Osteoblast (primary cell): ENCODE measurements around the gene SLCO6A1. TPM values are rescaled to one million over a fixed set of nuclear protein-coding genes. Genes with fewer than 3 reads are reported as not detected.

Experiments used
- DNase-seq: peaks from one replicate; pipeline ENCODE4 v3.0.0; 2011; ENCODE audit warnings: low spot score, mixed read lengths; ENCODE audit not compliant: insufficient read length; ENCODE audit errors: missing footprints
- H2AFZ ChIP-seq: 2 replicates; pipeline ENCODE4 v1.6.0; 2011; ENCODE audit warnings: mild to moderate bottlenecking, low read length
- H3K27ac ChIP-seq: 2 replicates; pipeline ENCODE4 v1.5.1; 2011; ENCODE audit warnings: mild to moderate bottlenecking, low read depth, low read length, moderate library complexity
- H3K27me3 ChIP-seq: 2 replicates; pipeline ENCODE4 v1.6.0; 2012; ENCODE audit warnings: mild to moderate bottlenecking, control low read depth, inconsistent platforms, low read length, moderate library complexity; ENCODE audit not compliant: insufficient read depth
- H3K36me3 ChIP-seq: 2 replicates; pipeline ENCODE4 v1.5.1; 2011; ENCODE audit warnings: mild to moderate bottlenecking, low read length, control low read depth, moderate library complexity; ENCODE audit not compliant: insufficient read depth
- H3K4me1 ChIP-seq: 2 replicates; pipeline ENCODE4 v1.5.1; 2011; ENCODE audit warnings: mild to moderate bottlenecking, low read length, control low read depth, moderate library complexity; ENCODE audit not compliant: insufficient read depth
- H3K4me2 ChIP-seq: 2 replicates; pipeline ENCODE4 v1.6.0; 2011; ENCODE audit warnings: mild to moderate bottlenecking, low read length; ENCODE audit not compliant: insufficient read depth
- H3K4me3 ChIP-seq: fragments of 200-600 bp; sonication (generic); 3 replicates; pipeline ENCODE4 v1.5.1; 2012; ENCODE audit warnings: mild to moderate bottlenecking, low read length, inconsistent platforms; ENCODE audit not compliant: insufficient read depth
- H3K79me2 ChIP-seq: 2 replicates; pipeline ENCODE4 v1.6.0; 2012; ENCODE audit warnings: mild to moderate bottlenecking, low read length, control low read depth, inconsistent platforms; ENCODE audit not compliant: insufficient read depth
- H3K9me3 ChIP-seq: 2 replicates; pipeline ENCODE4 v1.5.1; 2011; ENCODE audit warnings: low read depth, low read length, control low read depth
- H4K20me1 ChIP-seq: 2 replicates; pipeline ENCODE4 v1.6.0; 2012; ENCODE audit warnings: mild to moderate bottlenecking, low read length, control low read depth; ENCODE audit not compliant: insufficient read depth
- CTCF ChIP-seq: IDR thresholded peaks from 2 replicates; pipeline ENCODE4 v1.5.1; 2011; ENCODE audit warnings: mild to moderate bottlenecking, low read depth, low read length, moderate library complexity; ENCODE audit errors: extremely low read depth
- total RNA-seq: library from RNA; depleted of rRNA; stranded (reverse); fragments of >200 nt; gene quantifications from 2 replicates; pipeline ENCODE4 v1.2.3, GENCODE V29; 2012

SLCO6A1 gene
- total RNA-seq, 1 donor: not detected

DNA sequence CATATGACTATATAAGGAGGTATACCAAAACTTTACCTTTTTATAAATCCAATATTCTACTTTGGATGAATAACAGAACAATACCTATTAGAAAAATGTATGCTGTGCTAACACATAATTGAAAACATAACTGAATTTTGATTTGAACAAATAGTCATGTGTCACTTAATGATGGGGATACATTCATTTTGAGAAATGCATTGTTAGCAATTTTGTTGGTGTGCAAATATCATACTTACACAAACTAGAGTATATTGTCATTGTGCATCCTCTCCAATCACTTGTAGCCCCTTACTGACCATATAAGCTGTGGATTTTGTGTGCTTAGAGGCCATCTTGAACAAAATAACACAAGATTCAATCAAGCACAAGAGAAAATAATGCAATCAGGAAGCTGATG is 130.4 kb downstream of the SLCO6A1 start:
- no peak for TF ChIP-seq CTCF
- Histone ChIP-seq H3K79me2 (no peaks in the 10 kb centered on the region), H4K20me1 (no peaks in the 10 kb centered on the region), H2AFZ (no peak overlapping the region), H3K9me3 (no peaks in the 10 kb centered on the region), H3K27me3 (no peaks in the 10 kb centered on the region), H3K4me1 (no peaks in the 10 kb centered on the region), H3K36me3 (no peaks in the 10 kb centered on the region), H3K27ac (no peak overlapping the region), H3K4me3 (no peak overlapping the region), H3K4me2 (no peak overlapping the region)
- no peak for DNase-seq

DNA sequence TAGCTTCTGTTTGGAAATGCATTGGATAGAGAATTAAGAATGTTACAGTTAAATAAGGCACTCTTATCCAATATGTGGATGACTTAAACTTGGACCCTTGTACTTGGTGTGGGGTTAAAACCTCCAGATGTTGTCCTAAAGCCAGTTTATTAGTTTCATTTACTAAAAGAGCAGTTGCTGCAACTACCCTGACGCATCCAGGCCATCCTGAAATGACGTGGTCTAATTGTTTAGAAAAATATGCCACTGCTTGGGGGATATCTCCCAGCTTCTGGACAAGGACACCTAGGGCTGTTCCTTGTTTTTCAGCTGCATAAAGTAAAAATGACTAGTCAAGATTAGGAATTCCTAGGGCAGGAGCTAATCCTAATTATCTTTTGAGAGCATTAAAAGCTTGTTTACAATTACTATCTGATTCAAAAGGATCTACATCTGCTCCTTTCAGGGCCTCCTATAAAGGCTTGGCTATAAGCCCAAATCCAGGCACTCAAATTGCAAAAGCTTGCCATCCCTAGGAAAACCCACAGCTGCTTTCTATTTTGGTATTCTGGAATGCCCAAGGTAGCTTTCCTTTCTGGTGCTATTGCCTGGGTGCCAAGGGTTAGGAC is 157.0 kb downstream of the SLCO6A1 start:
- H3K4me3 ChIP-seq: no peak overlapping the region
- H3K27ac ChIP-seq: no peak overlapping the region
- no peaks in the 10 kb centered on the region for H3K27me3 ChIP-seq
- no peak overlapping the region for H3K4me2 ChIP-seq
- H3K9me3 ChIP-seq: no peaks in the 10 kb centered on the region
- no peak overlapping the region for H2AFZ ChIP-seq
- no peaks in the 10 kb centered on the region for H3K79me2 ChIP-seq
- TF ChIP-seq CTCF: no peak
- no peaks in the 10 kb centered on the region for H4K20me1 ChIP-seq
- H3K4me1 ChIP-seq: no peaks in the 10 kb centered on the region
- DNase-seq: peak; percentile 2
- H3K36me3 ChIP-seq: no peaks in the 10 kb centered on the region

- Histone ChIP-seq H3K4me2 (no peak overlapping the region), H2AFZ (no peak overlapping the region), H3K4me1 (no peaks in the 10 kb centered on the region), H3K4me3 (no peak overlapping the region), H3K36me3 (no peaks in the 10 kb centered on the region), H3K79me2 (no peaks in the 10 kb centered on the region), H3K9me3 (no peaks in the 10 kb centered on the region), H4K20me1 (no peaks in the 10 kb centered on the region), H3K27me3 (no peaks in the 10 kb centered on the region), H3K27ac (no peak overlapping the region)
- TF ChIP-seq CTCF: no peak
- no peak for DNase-seq
Measured at GRCh38 chr5:102324714-102325113, 174.1 kb downstream of the SLCO6A1 start.

Other genes with a start within 250 kb of the SLCO6A1 start
- gene SLCO4C1, start 202.7 kb downstream of the SLCO6A1 start, total RNA-seq: 2.5 and 4.1 TPM in 2 replicates